Osteoblast (primary cell): Measurements from ENCODE around the gene WDR3. TPM values are rescaled to one million over a fixed set of nuclear protein-coding genes. Genes with fewer than 3 reads are reported as not detected.

Experiments used
- DNase-seq: peaks from one replicate; pipeline ENCODE4 v3.0.0; 2011; ENCODE audit warnings: low spot score, mixed read lengths; ENCODE audit not compliant: insufficient read length; ENCODE audit errors: missing footprints
- H2AFZ ChIP-seq: 2 replicates; pipeline ENCODE4 v1.6.0; 2011; ENCODE audit warnings: mild to moderate bottlenecking, low read length
- H3K27ac ChIP-seq: 2 replicates; pipeline ENCODE4 v1.5.1; 2011; ENCODE audit warnings: mild to moderate bottlenecking, low read depth, low read length, moderate library complexity
- H3K27me3 ChIP-seq: 2 replicates; pipeline ENCODE4 v1.6.0; 2012; ENCODE audit warnings: mild to moderate bottlenecking, control low read depth, inconsistent platforms, low read length, moderate library complexity; ENCODE audit not compliant: insufficient read depth
- H3K36me3 ChIP-seq: 2 replicates; pipeline ENCODE4 v1.5.1; 2011; ENCODE audit warnings: mild to moderate bottlenecking, low read length, control low read depth, moderate library complexity; ENCODE audit not compliant: insufficient read depth
- H3K4me1 ChIP-seq: 2 replicates; pipeline ENCODE4 v1.5.1; 2011; ENCODE audit warnings: mild to moderate bottlenecking, low read length, control low read depth, moderate library complexity; ENCODE audit not compliant: insufficient read depth
- H3K4me2 ChIP-seq: 2 replicates; pipeline ENCODE4 v1.6.0; 2011; ENCODE audit warnings: mild to moderate bottlenecking, low read length; ENCODE audit not compliant: insufficient read depth
- H3K4me3 ChIP-seq: fragments of 200-600 bp; sonication (generic); 3 replicates; pipeline ENCODE4 v1.5.1; 2012; ENCODE audit warnings: mild to moderate bottlenecking, low read length, inconsistent platforms; ENCODE audit not compliant: insufficient read depth
- H3K79me2 ChIP-seq: 2 replicates; pipeline ENCODE4 v1.6.0; 2012; ENCODE audit warnings: mild to moderate bottlenecking, low read length, control low read depth, inconsistent platforms; ENCODE audit not compliant: insufficient read depth
- H3K9me3 ChIP-seq: 2 replicates; pipeline ENCODE4 v1.5.1; 2011; ENCODE audit warnings: low read depth, low read length, control low read depth
- H4K20me1 ChIP-seq: 2 replicates; pipeline ENCODE4 v1.6.0; 2012; ENCODE audit warnings: mild to moderate bottlenecking, low read length, control low read depth; ENCODE audit not compliant: insufficient read depth
- CTCF ChIP-seq: IDR thresholded peaks from 2 replicates; pipeline ENCODE4 v1.5.1; 2011; ENCODE audit warnings: mild to moderate bottlenecking, low read depth, low read length, moderate library complexity; ENCODE audit errors: extremely low read depth
- total RNA-seq: library from RNA; depleted of rRNA; stranded (reverse); fragments of >200 nt; gene quantifications from 2 replicates; pipeline ENCODE4 v1.2.3, GENCODE V29; 2012

The WDR3 gene
- total RNA-seq, 1 donor = 11.2 TPM

GRCh38 chr1:117985239-117985638, 55.7 kb downstream of the WDR3 start:
- H3K9me3 ChIP-seq = no peaks in the 10 kb centered on the region
- DNase-seq = no peak
- no peaks in the 10 kb centered on the region for H3K27me3 ChIP-seq
- H3K79me2 ChIP-seq = no peaks in the 10 kb centered on the region
- H2AFZ ChIP-seq = no peak overlapping the region
- no peak overlapping the region for H3K4me3 ChIP-seq
- H3K4me1 ChIP-seq = no peaks in the 10 kb centered on the region
- no peaks in the 10 kb centered on the region for H3K36me3 ChIP-seq
- H4K20me1 ChIP-seq = no peaks in the 10 kb centered on the region
- H3K4me2 ChIP-seq = no peak overlapping the region
- TF ChIP-seq CTCF = no peak
- no peak overlapping the region for H3K27ac ChIP-seq

GRCh38 chr1:117985973-117986372, 56.4 kb downstream of the WDR3 start:
- H2AFZ ChIP-seq = no peak overlapping the region
- DNase-seq = no peak
- no peaks in the 10 kb centered on the region for H3K36me3 ChIP-seq
- no peak overlapping the region for H3K4me3 ChIP-seq
- no peaks in the 10 kb centered on the region for H4K20me1 ChIP-seq
- no peaks in the 10 kb centered on the region for H3K27me3 ChIP-seq
- no peak overlapping the region for H3K27ac ChIP-seq
- TF ChIP-seq CTCF = no peak
- no peaks in the 10 kb centered on the region for H3K4me1 ChIP-seq
- no peaks in the 10 kb centered on the region for H3K9me3 ChIP-seq
- no peak overlapping the region for H3K4me2 ChIP-seq
- H3K79me2 ChIP-seq = no peaks in the 10 kb centered on the region

GRCh38 chr1:118004312-118004711, 74.8 kb downstream of the WDR3 start:
- H3K4me2 ChIP-seq = no peak overlapping the region
- H3K27me3 ChIP-seq = no peaks in the 10 kb centered on the region
- DNase-seq = no peak
- H2AFZ ChIP-seq = no peak overlapping the region
- H4K20me1 ChIP-seq = no peaks in the 10 kb centered on the region
- TF ChIP-seq CTCF = no peak
- no peak overlapping the region for H3K4me3 ChIP-seq
- no peak overlapping the region for H3K27ac ChIP-seq
- no peaks in the 10 kb centered on the region for H3K4me1 ChIP-seq
- no peaks in the 10 kb centered on the region for H3K36me3 ChIP-seq
- H3K79me2 ChIP-seq = no peaks in the 10 kb centered on the region
- H3K9me3 ChIP-seq = no peaks in the 10 kb centered on the region

GRCh38 chr1:118007391-118007790, 77.9 kb downstream of the WDR3 start:
- H3K9me3 ChIP-seq = no peaks in the 10 kb centered on the region
- H4K20me1 ChIP-seq = no peaks in the 10 kb centered on the region
- no peaks in the 10 kb centered on the region for H3K4me1 ChIP-seq
- no peak overlapping the region for H3K27ac ChIP-seq
- no peaks in the 10 kb centered on the region for H3K27me3 ChIP-seq
- DNase-seq = no peak
- H3K79me2 ChIP-seq = no peaks in the 10 kb centered on the region
- H3K4me3 ChIP-seq = no peak overlapping the region
- no peak overlapping the region for H3K4me2 ChIP-seq
- TF ChIP-seq CTCF = no peak
- H3K36me3 ChIP-seq = no peaks in the 10 kb centered on the region
- H2AFZ ChIP-seq = no peak overlapping the region
